Transverse colon (tissue), 4 donors: Measurements from ENCODE around the gene TIAM1. TPM values are rescaled to one million over a fixed set of nuclear protein-coding genes. Genes with fewer than 3 reads are reported as not detected.

ENCODE experiments used
- DNase-seq: peaks from one replicate; pipeline ENCODE4 v3.0.0-alpha.2; 2019
- H3K27ac ChIP-seq, 4 donors: fragments of 200-600 bp; sonication (generic); 2 replicates each; pipeline ENCODE4 v1.5.1; 2016 to 2018; ENCODE audit warnings: inconsistent platforms in 4 of 4
- H3K27me3 ChIP-seq: fragments of 200-600 bp; sonication (generic); 2 replicates; pipeline ENCODE4 v1.5.1; 2017; ENCODE audit warnings: inconsistent platforms
- H3K36me3 ChIP-seq, 4 donors: fragments of 200-600 bp; sonication (generic); 2 replicates each; pipeline ENCODE4 v1.5.1; 2017 to 2019; ENCODE audit warnings: inconsistent platforms in 4 of 4
- H3K4me1 ChIP-seq, 4 donors: fragments of 200-600 bp; sonication (generic); 2 replicates each; pipeline ENCODE4 v1.5.1; 2017 to 2020; ENCODE audit warnings: inconsistent platforms in 4 of 4
- H3K4me3 ChIP-seq, 4 donors: fragments of 200-600 bp; sonication (generic); 1 replicate in 1 of 4; 2 replicates in 3 of 4; pipeline versions ENCODE4 v1.5.1 to v1.6.1; 2017 to 2019; ENCODE audit warnings: inconsistent platforms in 4 of 4
- H3K9me3 ChIP-seq, 2 donors: fragments of 200-600 bp; sonication (generic); 2 replicates each; pipeline ENCODE4 v1.5.1; 2017 to 2019; ENCODE audit warnings: inconsistent platforms in 2 of 2
- CTCF ChIP-seq, 5 experiments: fragments of 200-600 bp in 3 of 5; fragments of 450-650 bp in 2 of 5; sonication (generic) in 3 of 5; IDR thresholded peaks; 1 replicate in 2 of 5; 2 replicates in 3 of 5; pipeline ENCODE4 v1.5.1; 2016 to 2017; ENCODE audit warnings: antibody characterized with exemption in 5 of 5, inconsistent platforms in 3 of 5, mild to moderate bottlenecking in 2 of 5, moderate library complexity in 1 of 5
- EP300 ChIP-seq: sonication (generic); formaldehyde crosslinking; IDR thresholded peaks from one replicate; pipeline ENCODE4 v1.6.1; 2017; ENCODE audit warnings: antibody characterized with exemption, low read depth
- POLR2A ChIP-seq: fragments of 450-650 bp; IDR thresholded peaks from one replicate; pipeline ENCODE4 v1.6.1; 2016; ENCODE audit warnings: antibody characterized with exemption, mild to moderate bottlenecking, moderate library complexity
- POLR2AphosphoS5 ChIP-seq, 3 donors: sonication (generic); formaldehyde crosslinking; IDR thresholded peaks; one replicate each; pipeline ENCODE4 v1.6.1; 2016; ENCODE audit warnings: antibody characterized with exemption in 3 of 3
- WGBS, 2 donors: methylation state at CpG; one replicate each; pipeline ENCODE4 v1.1.5; 2018; ENCODE audit warnings: low coverage in 1 of 2; 5-methylcytosine and 5-hydroxymethylcytosine counted together
- in situ Hi-C, 4 donors: fragments of 200-750 bp; cut with MboI; loops; one replicate each; pipeline versions ENCODE4 v1.15.0 to v1.15.1; 2017; ENCODE audit warnings: low sequenced_read_pairs in 3 of 4, low pct_ligation_motif_present in 1 of 4, low pct_unique_long_range_greater_than_20kb in 1 of 4
- intact Hi-C: fragments of 100-400 bp; cut with DNase I; formaldehyde crosslinking; loops from one replicate; pipeline ENCODE4 v1.15.1; 2023; ENCODE audit warnings: low total_unique reads
- total RNA-seq, 4 donors: library from RNA; depleted of rRNA; stranded (reverse); fragments of >200 nt; gene quantifications; one replicate each; pipeline ENCODE4 v1.1.0, GENCODE V29; 2016

Gene TIAM1
- total RNA-seq, 4 donors from 2014 or later, result 4.5 to 18.9 (median 6.5) TPM

GRCh38 chr21:31264574-31264973 lies 79.5 kb downstream of the TIAM1 start:
- in situ Hi-C loops, result no loop called here
- Histone ChIP-seq H3K27me3 (no peaks in the 10 kb centered on the region), H3K27ac (no peak overlapping the region), H3K36me3 (no peaks in the 10 kb centered on the region), H3K4me3 (no peak overlapping the region), H3K9me3 (no peaks in the 10 kb centered on the region), H3K4me1 (no peaks in the 10 kb centered on the region)
- TF ChIP-seq CTCF (IDR thresholded peaks at IDR 0.05) (no peak), POLR2AphosphoS5 (IDR thresholded peaks at IDR 0.05) (no peak), POLR2A (no peak), EP300 (no peak)
- intact Hi-C loops, result no loop called here
- WGBS, 2 donors, result 90 to 100% methylated on average over 3 to 6 of the region's 6 CpGs
- DNase-seq, result no peak

GRCh38 chr21:31262728-31263127 lies 81.3 kb downstream of the TIAM1 start:
- in situ Hi-C loops, result no loop called here

GRCh38 chr21:31261759-31262158 lies 82.3 kb downstream of the TIAM1 start:
- 80 to 87% methylated on average over 2 to 8 of the region's 8 CpGs for WGBS, 2 donors
- in situ Hi-C loops, result no loop called here

More at GRCh38 chr21:31262728-31263127, 81.3 kb downstream of the TIAM1 start:
- no peaks in the 10 kb centered on the region for H3K4me1 ChIP-seq
- no peaks in the 10 kb centered on the region for H3K36me3 ChIP-seq
- TF ChIP-seq EP300 (no peak), POLR2AphosphoS5 (IDR thresholded peaks at IDR 0.05) (no peak), CTCF (IDR thresholded peaks at IDR 0.05) (no peak), POLR2A (no peak)
- no peaks in the 10 kb centered on the region for H3K9me3 ChIP-seq
- no peak overlapping the region for H3K27ac ChIP-seq
- intact Hi-C loops, result no loop called here
- WGBS, 2 donors, result 80 to 86% methylated on average over 4 of the region's 4 CpGs
- no peak overlapping the region for H3K4me3 ChIP-seq
- H3K27me3 ChIP-seq, result no peaks in the 10 kb centered on the region
- DNase-seq, result no peak

GRCh38 chr21:31260790-31261189 lies 83.3 kb downstream of the TIAM1 start:
- WGBS, 2 donors, result 60 to 68% methylated on average over 4 of the region's 4 CpGs
- Histone ChIP-seq H3K4me3 (no peak overlapping the region), H3K27ac (no peak overlapping the region), H3K9me3 (no peaks in the 10 kb centered on the region), H3K4me1 (no peaks in the 10 kb centered on the region), H3K36me3 (no peaks in the 10 kb centered on the region), H3K27me3 (no peaks in the 10 kb centered on the region)
- DNase-seq, result no peak
- in situ Hi-C loops, result no loop called here
- no peak for TF ChIP-seq EP300
- no peak for TF ChIP-seq POLR2AphosphoS5 (IDR thresholded peaks at IDR 0.05)
- no peak for TF ChIP-seq CTCF (IDR thresholded peaks at IDR 0.05)
- TF ChIP-seq POLR2A, result no peak
- intact Hi-C loops, result no loop called here

More at GRCh38 chr21:31261759-31262158, 82.3 kb downstream of the TIAM1 start:
- H3K27ac ChIP-seq, result no peak overlapping the region
- no peak overlapping the region for H3K4me3 ChIP-seq
- no peaks in the 10 kb centered on the region for H3K36me3 ChIP-seq
- intact Hi-C loops, result no loop called here
- no peaks in the 10 kb centered on the region for H3K4me1 ChIP-seq
- no peaks in the 10 kb centered on the region for H3K9me3 ChIP-seq
- H3K27me3 ChIP-seq, result no peaks in the 10 kb centered on the region
- TF ChIP-seq EP300 (no peak), CTCF (IDR thresholded peaks at IDR 0.05) (no peak), POLR2AphosphoS5 (IDR thresholded peaks at IDR 0.05) (no peak)
- no peak for DNase-seq
